PC-3 (cell line): ENCODE results near the gene TM9SF4. TPM values are rescaled to one million over a fixed set of nuclear protein-coding genes. Genes with fewer than 3 reads are reported as not detected.

Experiments used
- ATAC-seq: fragments of 200-7000 bp; cut with Tn5 transposase; 2 replicates; pipeline ENCODE4 v1.9.1; 2020; ENCODE audit warnings: mild to moderate bottlenecking, moderate library complexity
- BruUV-seq: library from RNA; stranded (reverse); fragments of 400-500 nt; replicated peaks from 2 replicates; lab custom pipeline; 2021; lab: Mats Ljungman, UMichigan
- CTCF ChIA-PET: fragments of 300-600 bp; sonication (Branson Sonifier 250); formaldehyde crosslinking; loops from one replicate; lab custom pipeline; 2022; ENCODE audit warnings: antibody characterized with exemption; lab: Charles Lee
- POLR2A ChIA-PET: fragments of 300-600 bp; sonication (Branson Sonifier 250); formaldehyde crosslinking; loops from one replicate; lab custom pipeline; 2022; ENCODE audit warnings: antibody characterized with exemption; ENCODE audit not compliant: unreplicated experiment; lab: Charles Lee
- DNase-seq: peaks from one replicate; pipeline ENCODE4 v3.0.0-alpha.2; 2015
- H2AFZ ChIP-seq: fragments of 300-600 bp; sonication (generic); 2 replicates; pipeline ENCODE4 v1.6.0; 2016; ENCODE audit warnings: antibody characterized with exemption, low read length
- H3F3A ChIP-seq: fragments of 300-600 bp; sonication (generic); one replicate; pipeline ENCODE4 v1.6.0; 2017; ENCODE audit warnings: antibody characterized with exemption, low read length, control low read depth, mild to moderate bottlenecking; ENCODE audit not compliant: unreplicated experiment
- H3K27ac ChIP-seq: fragments of 300-600 bp; sonication (generic); 2 replicates; pipeline ENCODE4 v1.5.1; 2016; ENCODE audit warnings: mild to moderate bottlenecking, low read length
- H3K27me3 ChIP-seq: fragments of 300-600 bp; sonication (generic); 2 replicates; pipeline ENCODE4 v1.6.1; 2016; ENCODE audit warnings: low read length, mixed read lengths
- H3K36me3 ChIP-seq: fragments of 300-600 bp; sonication (generic); 2 replicates; pipeline ENCODE4 v1.6.1; 2016; ENCODE audit warnings: low read depth, mixed run types, low read length, mixed read lengths
- H3K4me1 ChIP-seq: fragments of 300-600 bp; sonication (generic); 2 replicates; pipeline ENCODE4 v1.5.1; 2016; ENCODE audit warnings: low read length; ENCODE audit not compliant: insufficient read depth
- H3K4me2 ChIP-seq: fragments of 300-600 bp; sonication (generic); 2 replicates; pipeline ENCODE4 v1.6.0; 2016; ENCODE audit warnings: low read length
- H3K4me3 ChIP-seq: fragments of 300-600 bp; sonication (generic); 2 replicates; pipeline ENCODE4 v1.5.1; 2016; ENCODE audit warnings: mild to moderate bottlenecking, low read length, mixed read lengths
- H3K79me2 ChIP-seq: fragments of 300-600 bp; sonication (generic); 2 replicates; pipeline ENCODE4 v1.6.1; 2017; ENCODE audit warnings: low read length, mixed read lengths
- H3K9ac ChIP-seq: fragments of 300-600 bp; sonication (generic); 2 replicates; pipeline ENCODE4 v1.6.0; 2016; ENCODE audit warnings: mild to moderate bottlenecking, low read length
- H3K9me2 ChIP-seq: fragments of 300-600 bp; sonication (generic); replicated peaks from 2 replicates; pipeline ENCODE4 v1.6.1; 2016; ENCODE audit warnings: mixed run types, low read length, mixed read lengths
- H3K9me3 ChIP-seq: fragments of 300-600 bp; sonication (generic); 2 replicates; pipeline ENCODE4 v1.6.1; 2016; ENCODE audit warnings: low read length, mixed read lengths
- H4K20me1 ChIP-seq: fragments of 300-600 bp; sonication (generic); 2 replicates; pipeline ENCODE4 v1.6.1; 2016; ENCODE audit warnings: low read length, mixed read lengths
- CTCF ChIP-seq: fragments of 300-600 bp; sonication (generic); conservative IDR thresholded peaks from 2 replicates; pipeline ENCODE4 v1.5.1; 2017; ENCODE audit warnings: antibody characterized with exemption, low read depth, mild to moderate bottlenecking, low read length
- EZH2 ChIP-seq: fragments of 300-600 bp; sonication (generic); IDR thresholded peaks from one replicate; pipeline ENCODE4 v1.6.1; 2017; ENCODE audit warnings: antibody characterized with exemption, mild to moderate bottlenecking, low read length; ENCODE audit not compliant: unreplicated experiment
- EZH2phosphoT487 ChIP-seq: fragments of 300-600 bp; sonication (generic); IDR thresholded peaks from 2 replicates; pipeline ENCODE4 v1.6.1; 2018; ENCODE audit warnings: mild to moderate bottlenecking, antibody characterized with exemption, low read length, borderline replicate concordance
- intact Hi-C: fragments of 100-400 bp; cut with micrococcal nuclease; formaldehyde crosslinking; loops from 2 replicates; pipeline ENCODE4 v1.9.0; 2023
- total RNA-seq: library from RNA; depleted of rRNA; stranded (reverse); fragments of >200 nt; gene quantifications from 2 replicates; pipeline ENCODE4 v1.2.3, GENCODE V29; 2014; rRNA removed

TM9SF4 gene
- total RNA-seq, 1 experiment from 2014 or later: 32.6 TPM

GRCh38 chr20:32216179-32217142 lies 106.9 kb downstream of the TM9SF4 start:
- ATAC-seq: no peak
- H4K20me1 ChIP-seq: no peaks in the 10 kb centered on the region
- no peak overlapping the region for H3K4me3 ChIP-seq
- H3K9me3 ChIP-seq: no peaks in the 10 kb centered on the region
- DNase-seq: no peak
- H3F3A ChIP-seq: no peaks in the 10 kb centered on the region
- intact Hi-C loops: no loop called here
- BruUV-seq: no TSS peak
- no peaks in the 10 kb centered on the region for H3K4me1 ChIP-seq
- ChIA-PET CTCF (no interaction called here), POLR2A (interaction anchor here (0.6 kb wide), 1 partner anchor 41 kb away, joined by 3 read pairs; no protein-coding TSS in a partner anchor)
- no peaks in the 10 kb centered on the region for H3K27me3 ChIP-seq
- H3K36me3 ChIP-seq: peaks cover 44% of the 10 kb centered on the region
- H3K4me2 ChIP-seq: no peak overlapping the region
- no peak overlapping the region for H3K27ac ChIP-seq
- H3K79me2 ChIP-seq: peaks cover 6% of the 10 kb centered on the region
- no peak overlapping the region for H3K9ac ChIP-seq
- H2AFZ ChIP-seq: no peak overlapping the region
- no peaks in the 10 kb centered on the region for H3K9me2 ChIP-seq
- TF ChIP-seq EZH2: no peak
- TF ChIP-seq EZH2phosphoT487: no peak
- TF ChIP-seq CTCF: no peak

Other genes starting within 250 kb of the TM9SF4 start
- gene DUSP15, start 239.2 kb upstream of the TM9SF4 start, total RNA-seq: not detected in 2 replicates
- gene TTLL9, start 239.1 kb upstream of the TM9SF4 start, total RNA-seq: not detected in 2 replicates
- 11.7 and 12.3 TPM in 2 replicates for gene PDRG1, start 157.7 kb upstream of the TM9SF4 start, total RNA-seq
- gene XKR7, start 141.6 kb upstream of the TM9SF4 start, total RNA-seq: not detected in 2 replicates
- gene CCM2L, start 99.3 kb upstream of the TM9SF4 start, total RNA-seq: not detected in 2 replicates
- not detected in 2 replicates for gene HCK, start 57.5 kb upstream of the TM9SF4 start, total RNA-seq
- 4.4 and 6.2 TPM in 2 replicates for gene PLAGL2, start 98.0 kb downstream of the TM9SF4 start, total RNA-seq
- gene POFUT1, start 98.2 kb downstream of the TM9SF4 start, total RNA-seq: 41.9 and 56.3 TPM in 2 replicates
- 20.0 and 23.0 TPM in 2 replicates for gene KIF3B, start 167.9 kb downstream of the TM9SF4 start, total RNA-seq
- gene ASXL1, start 248.6 kb downstream of the TM9SF4 start, total RNA-seq: 42.8 and 60.7 TPM in 2 replicates